SK-N-SH treated with all-trans-retinoic acid at 6 μM for 48 hours (cell line): Measurements from ENCODE around the gene CDK5R1.

Experiments used
- CSDC2 ChIP-seq: fragments of 250-450 bp; sonication (Bioruptor Pico); IDR thresholded peaks from 2 replicates; pipeline ENCODE4 v1.5.0; 2020; ENCODE audit warnings: mild to moderate bottlenecking, moderate library complexity
- CSRNP3 ChIP-seq: fragments of 250-450 bp; sonication (Bioruptor Pico); IDR thresholded peaks from 2 replicates; pipeline ENCODE4 v1.5.1; 2021; ENCODE audit warnings: mild to moderate bottlenecking, moderate library complexity
- ESRRG ChIP-seq: fragments of 250-450 bp; sonication (Bioruptor Pico); IDR thresholded peaks from 2 replicates; pipeline ENCODE4 v1.6.1; 2021; ENCODE audit warnings: mild to moderate bottlenecking
- PATZ1 ChIP-seq: fragments of 250-450 bp; sonication (Bioruptor Pico); IDR thresholded peaks from 2 replicates; pipeline ENCODE4 v1.8.0; 2020; ENCODE audit warnings: mild to moderate bottlenecking, moderate library complexity, borderline replicate concordance
- PPARA ChIP-seq: fragments of 250-450 bp; sonication (Bioruptor Pico); IDR thresholded peaks from 2 replicates; pipeline ENCODE4 v1.5.0; 2020; ENCODE audit warnings: mild to moderate bottlenecking, borderline replicate concordance
- RARB ChIP-seq: fragments of 250-450 bp; sonication (Bioruptor Pico); IDR thresholded peaks from 2 replicates; pipeline ENCODE4 v1.8.0; 2021; ENCODE audit warnings: mild to moderate bottlenecking, moderate library complexity
- ZC3H10 ChIP-seq: fragments of 250-450 bp; sonication (Bioruptor Pico); IDR thresholded peaks from 2 replicates; pipeline ENCODE4 v1.5.1; 2021; ENCODE audit warnings: mild to moderate bottlenecking, moderate library complexity
- ZFP3 ChIP-seq: fragments of 250-450 bp; sonication (Bioruptor Pico); IDR thresholded peaks from 2 replicates; pipeline ENCODE4 v1.5.0; 2020; ENCODE audit warnings: mild to moderate bottlenecking, moderate library complexity
- ZFP30 ChIP-seq: fragments of 450-650 bp; formaldehyde crosslinking; IDR thresholded peaks from 2 replicates; pipeline ENCODE4 v1.5.0; 2022; ENCODE audit warnings: mild to moderate bottlenecking, moderate library complexity
- ZNF70 ChIP-seq: fragments of 450-650 bp; formaldehyde crosslinking; IDR thresholded peaks from 2 replicates; pipeline ENCODE4 v1.5.0; 2020; ENCODE audit warnings: mild to moderate bottlenecking, moderate library complexity

- TF ChIP-seq PATZ1 (CRISPR knock-in tag) (no peak), PPARA (CRISPR knock-in tag) (no peak), ZC3H10 (CRISPR knock-in tag) (no peak), ZFP30 (no peak), CSDC2 (no peak), RARB (CRISPR knock-in tag) (no peak), ZFP3 (CRISPR knock-in tag) (no peak), ESRRG (CRISPR knock-in tag) (no peak), CSRNP3 (no peak), ZNF70 (CRISPR knock-in tag) (no peak)
Measured at GRCh38 chr17:32482568-32483320, 4.0 kb upstream of the CDK5R1 start.
